KMS-11 (cell line): ENCODE data around the gene IL17RD.

Experiments used
- H2AFZ ChIP-seq: fragments of 200-600 bp; sonication (generic); 2 replicates; pipeline ENCODE4 v1.6.1; 2016; ENCODE audit warnings: antibody characterized with exemption, mixed run types, low read depth
- H3K27ac ChIP-seq: fragments of 200-600 bp; sonication (generic); 2 replicates; pipeline ENCODE4 v1.6.1; 2016; ENCODE audit warnings: mild to moderate bottlenecking, mixed run types
- H3K27me3 ChIP-seq: fragments of 200-600 bp; sonication (generic); 2 replicates; pipeline ENCODE4 v1.6.1; 2017; ENCODE audit warnings: mild to moderate bottlenecking, low read depth, mixed run types, moderate library complexity; ENCODE audit not compliant: insufficient read depth
- H3K36me3 ChIP-seq: fragments of 200-600 bp; sonication (generic); 2 replicates; pipeline ENCODE4 v1.6.1; 2017; ENCODE audit warnings: mild to moderate bottlenecking, mixed run types; ENCODE audit not compliant: insufficient read depth
- H3K4me1 ChIP-seq: fragments of 200-600 bp; sonication (generic); 2 replicates; pipeline ENCODE4 v1.6.1; 2016; ENCODE audit warnings: mild to moderate bottlenecking, low read depth, mixed run types; ENCODE audit not compliant: poor library complexity, severe bottlenecking
- H3K4me2 ChIP-seq: fragments of 200-600 bp; sonication (generic); 2 replicates; pipeline ENCODE4 v1.7.0; 2016; ENCODE audit warnings: mild to moderate bottlenecking, mixed run types
- H3K4me3 ChIP-seq: fragments of 200-600 bp; sonication (generic); IDR thresholded peaks from 2 replicates; pipeline ENCODE4 v1.6.1; 2017; ENCODE audit warnings: low read depth, low read length, mixed read lengths; ENCODE audit not compliant: insufficient read depth
- H3K79me2 ChIP-seq: fragments of 200-600 bp; sonication (generic); 2 replicates; pipeline ENCODE4 v1.6.1; 2016; ENCODE audit warnings: low read depth, mixed run types; ENCODE audit not compliant: insufficient read depth
- H3K9ac ChIP-seq: fragments of 200-600 bp; sonication (generic); 2 replicates; pipeline ENCODE4 v1.6.1; 2016; ENCODE audit warnings: mild to moderate bottlenecking, mixed run types
- H4K20me1 ChIP-seq: fragments of 200-600 bp; sonication (generic); 2 replicates; pipeline ENCODE4 v1.6.1; 2016; ENCODE audit warnings: mild to moderate bottlenecking, mixed run types; ENCODE audit not compliant: insufficient read depth
- TF ChIP-seq, protein P1 (sequence below): fragments of 200-600 bp; sonication (generic); conservative IDR thresholded peaks from 2 replicates; pipeline ENCODE4 v1.6.1; 2017; ENCODE audit warnings: low read depth, mild to moderate bottlenecking, antibody characterized with exemption, low read length, moderate library complexity, mixed read lengths

The IL17RD gene

DNA sequence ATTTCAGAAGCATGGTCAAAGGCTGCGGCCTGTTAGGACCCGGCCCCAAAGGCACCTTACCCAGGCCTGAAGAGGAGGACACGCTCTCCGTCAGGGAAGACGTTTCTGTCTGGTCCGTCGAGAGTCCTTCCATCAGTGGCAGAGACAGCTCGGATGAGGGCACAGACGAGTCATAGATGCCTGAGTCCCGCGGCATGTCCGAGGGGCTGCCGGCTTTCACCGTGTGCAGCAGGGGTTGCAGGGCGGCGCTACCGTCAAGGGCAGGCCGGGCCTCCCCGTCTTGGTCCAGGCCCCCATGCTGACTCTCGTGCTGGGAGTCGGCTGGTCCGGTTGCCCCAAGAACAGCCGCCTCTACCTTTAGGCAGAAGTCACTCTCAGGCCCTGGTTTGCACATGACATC is 67.6 kb downstream of the IL17RD start:
- Histone ChIP-seq H3K27me3 (no peaks in the 10 kb centered on the region), H3K4me2 (no peak overlapping the region), H3K79me2 (no peaks in the 10 kb centered on the region), H3K36me3 (no peaks in the 10 kb centered on the region), H2AFZ (no peak overlapping the region), H3K4me1 (peaks cover 7% of the 10 kb centered on the region), H4K20me1 (no peaks in the 10 kb centered on the region), H3K9ac (no peak overlapping the region), H3K4me3 (no peak overlapping the region), H3K27ac (no peak overlapping the region)
- TF ChIP-seq, protein P1, sequence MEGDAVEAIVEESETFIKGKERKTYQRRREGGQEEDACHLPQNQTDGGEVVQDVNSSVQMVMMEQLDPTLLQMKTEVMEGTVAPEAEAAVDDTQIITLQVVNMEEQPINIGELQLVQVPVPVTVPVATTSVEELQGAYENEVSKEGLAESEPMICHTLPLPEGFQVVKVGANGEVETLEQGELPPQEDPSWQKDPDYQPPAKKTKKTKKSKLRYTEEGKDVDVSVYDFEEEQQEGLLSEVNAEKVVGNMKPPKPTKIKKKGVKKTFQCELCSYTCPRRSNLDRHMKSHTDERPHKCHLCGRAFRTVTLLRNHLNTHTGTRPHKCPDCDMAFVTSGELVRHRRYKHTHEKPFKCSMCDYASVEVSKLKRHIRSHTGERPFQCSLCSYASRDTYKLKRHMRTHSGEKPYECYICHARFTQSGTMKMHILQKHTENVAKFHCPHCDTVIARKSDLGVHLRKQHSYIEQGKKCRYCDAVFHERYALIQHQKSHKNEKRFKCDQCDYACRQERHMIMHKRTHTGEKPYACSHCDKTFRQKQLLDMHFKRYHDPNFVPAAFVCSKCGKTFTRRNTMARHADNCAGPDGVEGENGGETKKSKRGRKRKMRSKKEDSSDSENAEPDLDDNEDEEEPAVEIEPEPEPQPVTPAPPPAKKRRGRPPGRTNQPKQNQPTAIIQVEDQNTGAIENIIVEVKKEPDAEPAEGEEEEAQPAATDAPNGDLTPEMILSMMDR: no peak

GRCh38 chr3:57095363-57095762 is 69.8 kb downstream of the IL17RD start:
- no peaks in the 10 kb centered on the region for H4K20me1 ChIP-seq
- no peak overlapping the region for H3K4me3 ChIP-seq
- H3K4me2 ChIP-seq: no peak overlapping the region
- H2AFZ ChIP-seq: no peak overlapping the region
- no peaks in the 10 kb centered on the region for H3K79me2 ChIP-seq
- peaks cover 7% of the 10 kb centered on the region for H3K4me1 ChIP-seq
- TF ChIP-seq, protein P1: no peak
- H3K27me3 ChIP-seq: no peaks in the 10 kb centered on the region
- no peak overlapping the region for H3K27ac ChIP-seq
- no peaks in the 10 kb centered on the region for H3K36me3 ChIP-seq
- no peak overlapping the region for H3K9ac ChIP-seq

GRCh38 chr3:57094575-57094974 is 70.6 kb downstream of the IL17RD start:
- H3K4me1 ChIP-seq: no peaks in the 10 kb centered on the region
- H3K36me3 ChIP-seq: no peaks in the 10 kb centered on the region
- H3K27me3 ChIP-seq: no peaks in the 10 kb centered on the region
- no peak overlapping the region for H3K4me2 ChIP-seq
- H3K9ac ChIP-seq: no peak overlapping the region
- H3K4me3 ChIP-seq: no peak overlapping the region
- H4K20me1 ChIP-seq: no peaks in the 10 kb centered on the region
- H3K79me2 ChIP-seq: no peaks in the 10 kb centered on the region
- TF ChIP-seq, protein P1: no peak
- H3K27ac ChIP-seq: no peak overlapping the region
- no peak overlapping the region for H2AFZ ChIP-seq

DNA sequence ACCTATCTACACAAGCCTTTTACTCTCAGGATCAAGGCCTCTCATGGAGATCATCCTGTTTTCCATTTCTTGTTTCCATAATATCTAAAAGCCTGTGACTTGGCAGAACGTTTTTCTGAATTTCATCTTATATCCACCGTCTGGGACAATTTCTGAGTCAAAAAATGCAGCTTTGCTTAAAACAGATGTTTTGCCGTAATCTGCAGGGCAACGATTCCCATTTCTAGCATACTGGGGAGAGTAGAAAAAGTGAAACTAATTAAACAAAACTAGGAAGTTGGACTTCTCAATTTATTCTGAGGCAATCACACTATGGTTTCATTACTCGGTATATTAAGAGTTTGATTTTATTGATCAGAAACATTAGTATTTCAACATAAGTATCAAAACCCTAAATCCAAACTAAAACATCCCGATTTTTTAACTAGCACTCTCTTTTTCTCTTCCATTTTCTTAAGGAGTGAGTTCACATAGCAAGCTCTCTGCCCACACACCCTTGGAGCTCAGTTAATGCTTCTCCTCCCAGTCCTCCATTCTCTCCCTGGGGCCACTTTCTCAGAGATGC is 71.1 kb downstream of the IL17RD start:
- TF ChIP-seq, protein P1: no peak
- H3K4me2 ChIP-seq: no peak overlapping the region
- H3K79me2 ChIP-seq: no peaks in the 10 kb centered on the region
- H3K27ac ChIP-seq: no peak overlapping the region
- no peaks in the 10 kb centered on the region for H4K20me1 ChIP-seq
- no peak overlapping the region for H3K4me3 ChIP-seq
- no peak overlapping the region for H2AFZ ChIP-seq
- no peaks in the 10 kb centered on the region for H3K27me3 ChIP-seq
- H3K9ac ChIP-seq: no peak overlapping the region
- no peaks in the 10 kb centered on the region for H3K36me3 ChIP-seq
- no peaks in the 10 kb centered on the region for H3K4me1 ChIP-seq
